ENCODE results near the gene COL9A2.

COL9A2 gene

GRCh38 chr1:40353082-40353481, 36.0 kb upstream of the COL9A2 start:
- H3K18ac ChIP-seq (ENCODE audit: low read depth in 1 of 2, low read length in 2 of 2) = no peak overlapping the region
- no peak overlapping the region for H2BK12ac ChIP-seq (ENCODE audit: low read length in 2 of 2)
- H3K4me3 ChIP-seq (ENCODE audit: insufficient read depth in 1 of 2, low read depth in 1 of 2, low read length in 2 of 2) = no peak overlapping the region
- no peak for DNase-seq
- H3K23ac ChIP-seq (ENCODE audit: low read length in 2 of 2) = no peak overlapping the region
- no peak overlapping the region for H2BK5ac ChIP-seq (ENCODE audit: low read depth, low read length, poor library complexity, severe bottlenecking)
- no peak overlapping the region for H3K27ac ChIP-seq (ENCODE audit: low read length, poor library complexity, severe bottlenecking)
- no peak overlapping the region for H4K91ac ChIP-seq (ENCODE audit: low read length)
- H3K9ac ChIP-seq (ENCODE audit: low read length) = no peak overlapping the region
- H2AFZ ChIP-seq (ENCODE audit: low read depth, low read length) = no peak overlapping the region
- H3K4me1 ChIP-seq (ENCODE audit: control insufficient read depth, insufficient read depth, low read depth, low read length) = no peaks in the 10 kb centered on the region
- 94% methylated on average over 3 of the region's 3 CpGs for WGBS
- H4K8ac ChIP-seq (ENCODE audit: low read length) = no peak overlapping the region
- peaks cover 0 to 6% of the 10 kb centered on the region in 2 experiments for H3K27me3 ChIP-seq (ENCODE audit: control insufficient read depth in 1 of 2, insufficient read depth in 1 of 2, low read length in 2 of 2)
- no peak overlapping the region for H3K4ac ChIP-seq (ENCODE audit: low read depth in 1 of 2, low read length in 2 of 2)
- H2AK5ac ChIP-seq (ENCODE audit: low read length, severe bottlenecking) = no peak overlapping the region
- no peaks in the 10 kb centered on the region for H3K36me3 ChIP-seq (ENCODE audit: control insufficient read depth in 1 of 2, insufficient read depth in 2 of 2, low read depth in 1 of 2, low read length in 2 of 2)
- H3K14ac ChIP-seq (ENCODE audit: low read length in 2 of 2) = no peak overlapping the region
- no peaks in the 10 kb centered on the region for H3K79me1 ChIP-seq (replicated peaks; ENCODE audit: low read length, poor library complexity, severe bottlenecking)
- H3K9me3 ChIP-seq (ENCODE audit: control insufficient read depth, low read length) = peaks cover 12% of the 10 kb centered on the region
- H2BK120ac ChIP-seq (ENCODE audit: low read depth, low read length) = no peak overlapping the region
- H2BK15ac ChIP-seq (ENCODE audit: low read depth, poor library complexity, severe bottlenecking) = no peak overlapping the region
- no peak overlapping the region for H3K4me2 ChIP-seq (ENCODE audit: low read length, poor library complexity, severe bottlenecking)

DNA sequence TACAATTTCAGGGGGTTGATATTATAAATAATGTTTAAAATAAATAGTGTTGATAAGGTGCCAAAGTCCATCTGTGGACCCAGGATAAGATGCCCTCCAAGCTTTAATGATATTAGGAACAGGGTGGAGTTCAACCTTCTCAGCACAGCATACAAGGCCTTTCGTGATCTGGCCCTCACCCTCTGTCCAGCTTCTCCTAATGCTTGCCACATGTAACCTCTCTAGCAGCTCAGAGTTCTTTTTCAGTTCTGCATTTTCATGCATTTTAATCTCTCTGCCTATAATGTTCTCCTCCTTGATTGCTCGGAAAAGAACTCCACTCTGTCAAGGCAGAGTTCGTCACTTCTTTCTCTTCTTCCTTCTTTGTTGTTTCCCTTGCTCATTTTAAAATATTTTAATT, 35.0 kb upstream of the COL9A2 start:
- Histone ChIP-seq H2BK120ac (ENCODE audit: low read depth, low read length) (no peak overlapping the region), H2AK5ac (ENCODE audit: low read length, severe bottlenecking) (no peak overlapping the region), H3K4me2 (ENCODE audit: low read length, poor library complexity, severe bottlenecking) (no peak overlapping the region), H3K18ac (ENCODE audit: low read depth in 1 of 2, low read length in 2 of 2) (no peak overlapping the region), H4K8ac (ENCODE audit: low read length) (no peak overlapping the region), H3K9ac (ENCODE audit: low read length) (no peak overlapping the region), H3K27ac (ENCODE audit: low read length, poor library complexity, severe bottlenecking) (no peak overlapping the region), H2BK5ac (ENCODE audit: low read depth, low read length, poor library complexity, severe bottlenecking) (no peak overlapping the region), H3K4me1 (ENCODE audit: control insufficient read depth, insufficient read depth, low read depth, low read length) (no peaks in the 10 kb centered on the region), H4K91ac (ENCODE audit: low read length) (no peak overlapping the region), H3K4ac (ENCODE audit: low read depth in 1 of 2, low read length in 2 of 2) (no peak overlapping the region), H3K27me3 (ENCODE audit: control insufficient read depth in 1 of 2, insufficient read depth in 1 of 2, low read length in 2 of 2) (peaks cover 0 to 6% of the 10 kb centered on the region in 2 experiments), H3K79me1 (replicated peaks; ENCODE audit: low read length, poor library complexity, severe bottlenecking) (no peaks in the 10 kb centered on the region), H3K9me3 (ENCODE audit: control insufficient read depth, low read length) (peaks cover 3% of the 10 kb centered on the region), H2BK12ac (ENCODE audit: low read length in 2 of 2) (no peak overlapping the region), H3K23ac (ENCODE audit: low read length in 2 of 2) (no peak overlapping the region), H2BK15ac (ENCODE audit: low read depth, poor library complexity, severe bottlenecking) (no peak overlapping the region), H2AFZ (ENCODE audit: low read depth, low read length) (no peak overlapping the region), H3K36me3 (ENCODE audit: control insufficient read depth in 1 of 2, insufficient read depth in 2 of 2, low read depth in 1 of 2, low read length in 2 of 2) (no peaks in the 10 kb centered on the region), H3K4me3 (ENCODE audit: insufficient read depth in 1 of 2, low read depth in 1 of 2, low read length in 2 of 2) (no peak overlapping the region), H3K14ac (ENCODE audit: low read length in 2 of 2) (no peak overlapping the region)
- no peak for DNase-seq
- 87% methylated on average over 2 of the region's 3 CpGs for WGBS

DNA sequence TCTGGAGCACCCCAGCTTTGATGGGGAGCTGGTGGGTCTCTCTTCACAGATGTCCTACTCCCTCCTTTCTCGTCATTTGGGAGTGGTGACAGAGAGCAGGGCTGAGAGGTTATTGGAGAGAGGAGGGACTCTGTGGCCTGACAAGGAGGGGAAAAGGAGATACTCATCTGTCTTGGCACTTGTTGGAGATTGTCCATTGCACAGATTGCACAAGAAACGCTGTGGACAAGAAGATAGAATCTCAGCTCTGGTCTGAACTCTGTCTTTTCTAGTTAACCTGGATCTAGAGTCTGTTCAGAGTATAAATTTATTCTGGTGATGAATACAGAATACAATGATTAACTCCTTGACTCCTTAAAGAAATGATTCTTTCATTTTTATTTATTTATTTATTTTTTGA, 34.0 kb upstream of the COL9A2 start:
- no peak overlapping the region for H3K18ac ChIP-seq (ENCODE audit: low read depth in 1 of 2, low read length in 2 of 2)

GRCh38 chr1:40350391-40350790, 33.3 kb upstream of the COL9A2 start:
- Histone ChIP-seq H3K27me3 (ENCODE audit: control insufficient read depth in 1 of 2, insufficient read depth in 1 of 2, low read length in 2 of 2) (peaks cover 0 to 6% of the 10 kb centered on the region in 2 experiments), H4K8ac (ENCODE audit: low read length) (no peak overlapping the region), H3K4me3 (ENCODE audit: insufficient read depth in 1 of 2, low read depth in 1 of 2, low read length in 2 of 2) (no peak overlapping the region), H2BK15ac (ENCODE audit: low read depth, poor library complexity, severe bottlenecking) (no peak overlapping the region), H4K91ac (ENCODE audit: low read length) (no peak overlapping the region), H3K4me1 (ENCODE audit: control insufficient read depth, insufficient read depth, low read depth, low read length) (no peaks in the 10 kb centered on the region), H3K79me1 (replicated peaks; ENCODE audit: low read length, poor library complexity, severe bottlenecking) (no peaks in the 10 kb centered on the region), H3K4ac (ENCODE audit: low read depth in 1 of 2, low read length in 2 of 2) (no peak overlapping the region), H3K4me2 (ENCODE audit: low read length, poor library complexity, severe bottlenecking) (no peak overlapping the region), H2AK5ac (ENCODE audit: low read length, severe bottlenecking) (no peak overlapping the region), H3K9me3 (ENCODE audit: control insufficient read depth, low read length) (no peaks in the 10 kb centered on the region), H3K27ac (ENCODE audit: low read length, poor library complexity, severe bottlenecking) (no peak overlapping the region), H3K14ac (ENCODE audit: low read length in 2 of 2) (no peak overlapping the region), H3K9ac (ENCODE audit: low read length) (no peak overlapping the region), H2AFZ (ENCODE audit: low read depth, low read length) (no peak overlapping the region), H2BK5ac (ENCODE audit: low read depth, low read length, poor library complexity, severe bottlenecking) (no peak overlapping the region), H2BK12ac (ENCODE audit: low read length in 2 of 2) (no peak overlapping the region), H3K18ac (ENCODE audit: low read depth in 1 of 2, low read length in 2 of 2) (no peak overlapping the region), H3K23ac (ENCODE audit: low read length in 2 of 2) (no peak overlapping the region), H2BK120ac (ENCODE audit: low read depth, low read length) (no peak overlapping the region), H3K36me3 (ENCODE audit: control insufficient read depth in 1 of 2, insufficient read depth in 2 of 2, low read depth in 1 of 2, low read length in 2 of 2) (no peaks in the 10 kb centered on the region)
- DNase-seq = no peak
- 62% methylated on average over 2 of the region's 2 CpGs for WGBS

More for the DNA sequence above, 34.0 kb upstream of the COL9A2 start:
- H3K4ac ChIP-seq (ENCODE audit: low read depth in 1 of 2, low read length in 2 of 2) = no peak overlapping the region
- no peak overlapping the region for H3K4me2 ChIP-seq (ENCODE audit: low read length, poor library complexity, severe bottlenecking)
- no peaks in the 10 kb centered on the region for H3K4me1 ChIP-seq (ENCODE audit: control insufficient read depth, insufficient read depth, low read depth, low read length)
- no peak overlapping the region for H2AFZ ChIP-seq (ENCODE audit: low read depth, low read length)
- H3K36me3 ChIP-seq (ENCODE audit: control insufficient read depth in 1 of 2, insufficient read depth in 2 of 2, low read depth in 1 of 2, low read length in 2 of 2) = no peaks in the 10 kb centered on the region
- H4K91ac ChIP-seq (ENCODE audit: low read length) = no peak overlapping the region
- DNase-seq = no peak
- peaks cover 0 to 6% of the 10 kb centered on the region in 2 experiments for H3K27me3 ChIP-seq (ENCODE audit: control insufficient read depth in 1 of 2, insufficient read depth in 1 of 2, low read length in 2 of 2)
- no peaks in the 10 kb centered on the region for H3K79me1 ChIP-seq (replicated peaks; ENCODE audit: low read length, poor library complexity, severe bottlenecking)
- H3K4me3 ChIP-seq (ENCODE audit: insufficient read depth in 1 of 2, low read depth in 1 of 2, low read length in 2 of 2) = no peak overlapping the region
- 82% methylated on average over 1 of the region's 2 CpGs for WGBS
- H2BK5ac ChIP-seq (ENCODE audit: low read depth, low read length, poor library complexity, severe bottlenecking) = no peak overlapping the region
- no peak overlapping the region for H2BK15ac ChIP-seq (ENCODE audit: low read depth, poor library complexity, severe bottlenecking)
- H3K9me3 ChIP-seq (ENCODE audit: control insufficient read depth, low read length) = no peaks in the 10 kb centered on the region
- no peak overlapping the region for H2BK12ac ChIP-seq (ENCODE audit: low read length in 2 of 2)
- H3K23ac ChIP-seq (ENCODE audit: low read length in 2 of 2) = no peak overlapping the region
- H2AK5ac ChIP-seq (ENCODE audit: low read length, severe bottlenecking) = no peak overlapping the region
- H3K14ac ChIP-seq (ENCODE audit: low read length in 2 of 2) = no peak overlapping the region
- H4K8ac ChIP-seq (ENCODE audit: low read length) = no peak overlapping the region
- no peak overlapping the region for H2BK120ac ChIP-seq (ENCODE audit: low read depth, low read length)
- H3K9ac ChIP-seq (ENCODE audit: low read length) = no peak overlapping the region
- no peak overlapping the region for H3K27ac ChIP-seq (ENCODE audit: low read length, poor library complexity, severe bottlenecking)
